CD4-positive, alpha-beta T cell treated with Interleukin-2 at 100 ng/mL for 4 hours (primary cell): Measurements from ENCODE around the gene CASK.
A peak's percentile ranks its signal among the peaks of the same experiment; 100 is the strongest.

Source experiments
- DNase-seq: peaks from one replicate; pipeline ENCODE4 v3.0.0-alpha.2; 2020; ENCODE audit warnings: low spot score

Gene CASK, protein sequence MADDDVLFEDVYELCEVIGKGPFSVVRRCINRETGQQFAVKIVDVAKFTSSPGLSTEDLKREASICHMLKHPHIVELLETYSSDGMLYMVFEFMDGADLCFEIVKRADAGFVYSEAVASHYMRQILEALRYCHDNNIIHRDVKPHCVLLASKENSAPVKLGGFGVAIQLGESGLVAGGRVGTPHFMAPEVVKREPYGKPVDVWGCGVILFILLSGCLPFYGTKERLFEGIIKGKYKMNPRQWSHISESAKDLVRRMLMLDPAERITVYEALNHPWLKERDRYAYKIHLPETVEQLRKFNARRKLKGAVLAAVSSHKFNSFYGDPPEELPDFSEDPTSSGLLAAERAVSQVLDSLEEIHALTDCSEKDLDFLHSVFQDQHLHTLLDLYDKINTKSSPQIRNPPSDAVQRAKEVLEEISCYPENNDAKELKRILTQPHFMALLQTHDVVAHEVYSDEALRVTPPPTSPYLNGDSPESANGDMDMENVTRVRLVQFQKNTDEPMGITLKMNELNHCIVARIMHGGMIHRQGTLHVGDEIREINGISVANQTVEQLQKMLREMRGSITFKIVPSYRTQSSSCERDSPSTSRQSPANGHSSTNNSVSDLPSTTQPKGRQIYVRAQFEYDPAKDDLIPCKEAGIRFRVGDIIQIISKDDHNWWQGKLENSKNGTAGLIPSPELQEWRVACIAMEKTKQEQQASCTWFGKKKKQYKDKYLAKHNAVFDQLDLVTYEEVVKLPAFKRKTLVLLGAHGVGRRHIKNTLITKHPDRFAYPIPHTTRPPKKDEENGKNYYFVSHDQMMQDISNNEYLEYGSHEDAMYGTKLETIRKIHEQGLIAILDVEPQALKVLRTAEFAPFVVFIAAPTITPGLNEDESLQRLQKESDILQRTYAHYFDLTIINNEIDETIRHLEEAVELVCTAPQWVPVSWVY

DNA sequence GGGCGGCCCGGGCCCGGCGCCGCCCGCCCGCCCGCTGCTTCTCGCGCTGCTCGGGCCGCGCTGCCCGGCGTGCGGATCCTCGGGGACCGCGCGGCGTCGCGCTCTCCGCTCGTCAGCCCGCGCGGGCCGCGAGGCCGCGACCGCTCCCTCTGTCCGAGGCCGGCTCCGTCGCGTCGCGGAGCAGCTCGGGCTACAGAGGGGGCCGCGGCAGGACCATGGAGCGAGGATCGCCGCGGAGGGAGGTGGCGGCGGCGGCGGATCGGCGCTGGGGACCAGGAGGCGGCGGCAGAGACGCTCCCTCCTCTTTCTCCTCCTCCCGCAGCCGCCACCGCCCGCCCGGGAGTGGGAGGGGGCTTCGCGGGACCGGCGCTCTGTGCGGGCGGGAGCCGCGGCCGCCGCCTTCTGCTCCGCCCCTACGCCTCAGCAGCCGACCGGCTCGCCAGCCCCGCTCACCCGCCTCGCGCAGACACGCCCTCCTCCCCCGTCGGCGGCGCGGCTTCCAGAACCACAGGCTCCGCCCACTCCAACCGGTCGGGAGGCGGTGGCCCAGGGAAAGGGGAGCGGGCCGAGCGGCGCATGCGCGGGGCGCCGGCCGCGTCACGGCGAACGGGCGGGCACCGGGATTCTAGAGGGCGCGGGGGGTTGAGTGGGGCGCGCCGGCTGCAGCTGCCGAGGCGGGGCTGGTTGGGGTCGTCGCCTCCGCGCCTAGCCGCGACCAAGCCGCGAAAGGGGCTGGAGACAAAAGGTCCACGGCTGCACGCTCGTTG lies at the start of gene CASK:
Gene CASK, minus strand, starts transcription at position 344 of the 767 bp plus-strand sequence. CDS start 566 bp downstream, outside the sequence.
- DNase-seq = peak; percentile 92

DNA sequence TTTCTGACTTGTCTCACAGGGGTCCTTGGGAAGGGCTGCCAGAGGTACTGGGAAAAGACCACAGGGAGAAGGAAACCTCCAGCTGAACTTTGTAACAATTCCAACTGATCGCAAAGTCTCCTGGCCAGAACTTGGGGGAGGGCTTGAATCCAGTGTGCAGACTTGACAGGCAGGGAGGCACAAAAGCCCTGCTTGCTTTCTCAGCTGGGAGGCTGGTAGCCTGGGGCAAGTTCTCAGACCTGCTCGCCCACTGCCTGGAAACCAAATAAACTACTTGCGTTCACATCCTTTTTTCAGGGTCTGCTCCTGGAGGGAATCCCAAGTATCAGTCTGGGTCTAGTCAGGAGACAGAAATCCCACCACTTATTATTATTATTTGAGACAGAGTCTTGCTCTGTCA lies 48.0 kb upstream of the CASK start:
- DNase-seq = no peak

DNA sequence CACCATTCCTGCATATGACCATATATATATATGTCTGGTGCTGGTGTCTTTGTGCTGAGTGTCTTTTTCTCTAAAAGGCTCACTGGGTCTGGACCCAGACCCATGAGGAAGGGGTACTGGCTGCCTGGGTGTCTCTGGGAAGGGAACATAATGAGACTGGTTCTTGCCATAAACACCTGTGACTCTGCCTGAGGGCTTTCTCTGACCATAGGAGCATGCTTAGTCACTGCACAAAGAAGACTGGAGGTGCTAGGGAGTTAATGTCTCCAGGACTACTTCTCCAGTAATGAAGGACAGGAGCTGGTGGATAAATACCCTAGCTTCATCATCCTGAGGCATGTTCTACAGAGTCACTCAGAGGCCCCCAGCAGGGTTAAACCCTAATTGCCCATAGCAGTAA lies 47.1 kb upstream of the CASK start:
- no peak for DNase-seq

DNA sequence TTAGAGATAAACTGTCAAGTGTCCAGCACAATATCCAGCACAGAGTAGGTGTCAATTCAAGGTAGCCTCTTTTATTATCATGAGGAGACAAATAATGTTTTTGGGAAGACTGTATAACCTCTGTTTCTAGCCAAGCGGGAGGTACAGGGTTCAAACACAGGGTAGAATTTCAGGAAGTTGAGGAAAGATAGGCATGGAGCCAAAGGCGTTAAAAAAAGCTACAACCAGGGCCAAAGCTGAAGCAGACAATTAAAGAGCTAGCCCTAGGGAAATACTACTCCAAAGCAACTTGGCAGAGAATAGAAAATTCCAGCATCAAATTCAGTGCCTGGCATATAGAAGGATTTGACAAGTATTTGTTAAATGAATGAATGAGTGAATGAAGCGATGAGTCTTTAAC lies 40.0 kb upstream of the CASK start:
- no peak for DNase-seq

DNA sequence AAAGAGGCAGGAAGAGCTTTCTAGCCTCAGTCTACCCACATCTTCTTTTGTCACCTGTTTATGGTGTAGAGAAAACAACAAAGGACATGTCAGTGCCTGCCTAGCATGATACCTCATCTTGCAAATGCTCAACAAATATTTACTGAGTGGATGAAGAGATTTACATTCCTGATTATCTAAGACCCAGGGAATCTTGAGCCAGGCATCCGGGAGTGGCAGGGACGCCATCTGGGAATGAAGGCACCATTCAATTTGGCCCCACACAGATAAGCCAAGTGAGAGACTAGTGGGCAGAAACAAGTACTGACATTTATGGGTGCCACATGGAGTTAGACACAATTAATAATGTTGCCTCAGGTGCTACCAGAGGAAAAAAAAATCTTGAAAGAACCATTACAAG lies 36.8 kb upstream of the CASK start:
- DNase-seq = no peak

DNA sequence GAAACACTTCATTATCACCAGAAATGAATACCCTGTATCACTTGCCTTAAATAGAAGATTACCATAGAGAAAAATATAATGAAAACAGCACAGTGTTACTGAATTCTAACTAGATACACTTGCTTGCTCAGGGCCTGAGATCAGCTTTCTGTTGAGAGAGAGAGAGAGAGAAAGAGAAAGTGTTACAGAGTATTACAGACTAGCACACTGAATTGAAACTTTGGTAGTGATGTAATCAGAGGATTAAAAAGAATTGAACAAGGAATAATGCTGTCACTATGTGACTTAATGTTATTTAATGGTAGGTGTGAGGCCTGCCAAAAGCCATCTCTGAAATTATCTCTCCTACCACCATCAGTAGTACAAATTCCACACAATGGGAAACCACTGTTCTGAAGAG lies 35.5 kb upstream of the CASK start:
- no peak for DNase-seq

DNA sequence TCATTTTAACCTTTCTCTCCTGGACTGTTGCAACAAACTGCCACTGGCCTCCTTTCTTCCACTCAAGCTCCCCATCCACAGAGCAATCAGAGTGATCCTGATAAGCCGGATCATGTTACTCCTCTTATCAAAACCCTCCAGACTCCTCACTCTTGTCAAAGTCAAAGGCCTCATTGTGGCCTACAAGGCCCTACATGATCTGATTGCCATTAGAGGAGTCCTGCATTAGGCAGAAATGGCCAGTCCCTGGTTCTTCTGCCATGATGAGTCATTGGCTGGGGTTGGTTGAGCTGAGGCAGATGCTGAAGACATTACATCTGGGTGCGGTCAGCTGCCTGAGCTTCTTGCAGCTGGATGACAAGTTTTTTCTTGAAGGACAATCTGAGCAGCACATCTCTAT lies 32.7 kb upstream of the CASK start:
- no peak for DNase-seq

DNA sequence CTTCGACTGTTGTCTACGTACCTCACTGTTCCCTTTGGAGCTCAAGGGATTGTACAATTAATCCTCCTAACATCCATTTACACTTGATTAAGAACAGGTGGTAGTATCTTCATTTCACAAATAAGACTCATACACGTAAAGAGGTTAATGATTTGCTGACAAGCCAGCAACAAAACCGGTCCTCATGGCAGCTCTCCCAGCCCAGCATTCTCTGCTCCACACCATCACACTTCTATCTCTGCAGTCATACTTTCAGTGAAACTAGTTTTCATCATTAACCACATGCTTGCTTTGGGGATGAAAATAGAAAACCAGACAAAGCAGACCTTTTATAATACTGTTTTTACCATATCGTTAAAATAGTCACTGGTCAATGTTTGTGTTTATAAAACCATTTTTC lies 28.7 kb upstream of the CASK start:
- DNase-seq = no peak

DNA sequence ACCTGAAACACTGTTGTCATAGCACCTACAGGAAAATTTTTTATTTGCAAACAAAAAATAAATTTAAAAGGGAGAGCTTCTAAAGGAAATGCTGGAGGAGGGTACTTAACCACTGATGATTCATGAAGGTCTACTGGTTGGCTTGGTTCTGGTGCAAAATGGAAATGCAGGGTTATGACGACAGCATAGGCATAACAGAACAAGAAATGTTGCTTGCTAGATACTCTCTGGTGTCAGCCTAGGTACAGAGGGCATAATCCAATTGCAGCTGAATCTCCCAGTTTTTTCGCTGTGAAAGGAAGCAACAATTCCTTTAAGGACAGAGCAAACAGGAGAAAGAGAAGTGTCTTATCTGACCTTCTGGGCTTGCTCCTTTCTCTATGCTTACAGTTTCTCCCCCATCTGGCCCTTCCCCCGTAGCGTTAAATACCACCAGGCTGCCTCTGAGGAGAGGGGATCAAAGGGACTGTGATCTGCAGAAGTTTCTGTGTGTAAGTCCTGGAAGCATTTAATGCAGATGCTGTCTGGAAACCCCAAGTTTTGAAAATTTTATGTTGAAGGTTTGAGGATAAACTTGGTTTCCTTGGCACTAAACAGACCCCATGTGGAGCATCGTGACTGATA lies 23.7 kb upstream of the CASK start:
- peak; percentile 4 for DNase-seq

DNA sequence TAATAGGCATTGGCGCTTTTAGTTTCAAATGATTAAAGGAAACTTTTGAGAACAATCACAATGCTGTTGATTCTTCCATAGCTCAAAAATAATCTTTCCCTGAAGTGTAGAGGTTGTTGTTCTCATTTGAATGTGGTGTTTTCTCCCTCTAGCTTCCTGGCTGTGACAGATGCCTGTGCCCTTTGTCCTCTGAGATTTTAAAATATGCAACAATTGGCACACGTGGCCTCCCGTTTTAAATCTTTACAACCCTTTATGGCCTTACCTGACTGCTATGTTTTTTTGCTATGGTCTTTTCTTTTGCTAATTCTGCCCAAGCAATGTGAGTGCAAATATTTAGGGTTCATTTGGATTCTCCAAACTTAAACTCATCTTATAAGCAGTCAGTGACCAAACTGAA lies 22.9 kb upstream of the CASK start:
- DNase-seq = no peak

DNA sequence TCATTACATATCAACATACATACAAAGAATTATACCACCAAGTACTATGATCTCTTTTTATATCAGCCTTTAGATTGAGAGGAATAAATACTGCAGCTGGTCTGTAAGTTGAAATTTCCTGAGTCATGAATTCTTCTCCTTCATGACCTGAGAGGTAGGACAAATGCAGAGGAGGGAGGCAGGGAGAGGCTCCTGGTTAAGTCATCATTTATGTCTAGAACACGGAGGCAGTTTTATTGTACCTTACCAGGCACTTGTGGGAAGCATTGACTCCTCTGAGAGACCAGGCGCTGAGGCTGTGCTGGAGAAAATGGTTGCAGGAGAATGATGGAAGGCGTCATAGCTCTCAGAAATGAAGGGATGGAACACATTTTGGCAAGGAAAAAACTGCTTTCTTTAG lies 12.5 kb upstream of the CASK start:
- no peak for DNase-seq

DNA sequence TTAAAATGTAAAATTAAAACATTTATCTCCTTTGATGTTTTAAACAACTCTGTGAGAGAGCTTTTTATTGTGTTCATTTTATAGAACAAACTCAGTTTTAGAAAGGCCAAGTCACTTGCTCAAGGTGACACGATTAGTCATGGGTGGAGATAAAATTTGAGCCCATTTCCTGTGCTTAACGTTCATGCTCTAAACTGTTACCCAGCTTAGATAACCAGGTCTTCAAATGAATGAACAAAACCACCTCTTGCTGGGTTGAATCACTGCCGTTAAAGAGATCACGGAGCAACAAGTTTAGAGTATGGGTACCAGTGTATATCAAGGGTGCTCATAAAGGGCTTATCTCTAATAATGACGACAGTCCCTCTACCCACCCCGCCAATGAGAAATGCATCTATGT lies 10.2 kb upstream of the CASK start:
- peak; percentile 55 for DNase-seq

DNA sequence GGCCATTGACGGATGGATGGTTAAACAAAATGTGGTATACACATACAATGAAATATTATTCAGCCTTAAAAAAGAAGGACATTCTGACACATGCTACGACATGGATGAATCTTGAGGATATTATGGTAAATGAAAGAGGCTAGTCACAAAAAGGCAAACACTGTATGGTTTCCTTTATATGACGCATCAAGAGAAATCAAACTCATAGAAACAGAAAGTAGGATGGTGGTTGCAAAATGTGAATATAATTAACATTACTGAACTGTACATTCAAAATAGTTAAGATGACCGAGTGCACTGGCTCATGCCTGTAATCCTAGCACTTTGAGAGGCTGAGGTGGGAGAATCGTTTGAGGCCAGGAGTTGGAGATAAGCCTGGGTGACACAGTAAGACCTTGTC lies 9.5 kb upstream of the CASK start:
- DNase-seq = no peak

DNA sequence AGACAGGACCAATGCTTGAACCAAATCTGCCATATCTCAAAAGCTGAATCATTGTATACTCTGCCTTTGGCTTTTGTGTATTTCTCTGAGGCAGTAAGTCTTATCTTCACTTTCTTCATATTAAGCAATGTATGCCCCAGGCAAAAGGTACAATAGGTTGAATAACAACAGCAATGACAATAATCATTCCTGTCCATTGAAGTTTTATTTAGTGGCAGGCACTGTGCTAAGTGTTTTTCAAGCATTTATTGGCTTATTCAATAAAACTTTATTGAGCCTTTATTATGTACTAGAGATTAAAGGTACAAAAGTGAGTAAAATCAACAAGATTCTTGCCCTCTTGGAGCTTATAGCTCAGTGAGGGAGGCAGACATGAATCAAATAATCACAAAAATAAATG lies 8.2 kb upstream of the CASK start:
- no peak for DNase-seq

DNA sequence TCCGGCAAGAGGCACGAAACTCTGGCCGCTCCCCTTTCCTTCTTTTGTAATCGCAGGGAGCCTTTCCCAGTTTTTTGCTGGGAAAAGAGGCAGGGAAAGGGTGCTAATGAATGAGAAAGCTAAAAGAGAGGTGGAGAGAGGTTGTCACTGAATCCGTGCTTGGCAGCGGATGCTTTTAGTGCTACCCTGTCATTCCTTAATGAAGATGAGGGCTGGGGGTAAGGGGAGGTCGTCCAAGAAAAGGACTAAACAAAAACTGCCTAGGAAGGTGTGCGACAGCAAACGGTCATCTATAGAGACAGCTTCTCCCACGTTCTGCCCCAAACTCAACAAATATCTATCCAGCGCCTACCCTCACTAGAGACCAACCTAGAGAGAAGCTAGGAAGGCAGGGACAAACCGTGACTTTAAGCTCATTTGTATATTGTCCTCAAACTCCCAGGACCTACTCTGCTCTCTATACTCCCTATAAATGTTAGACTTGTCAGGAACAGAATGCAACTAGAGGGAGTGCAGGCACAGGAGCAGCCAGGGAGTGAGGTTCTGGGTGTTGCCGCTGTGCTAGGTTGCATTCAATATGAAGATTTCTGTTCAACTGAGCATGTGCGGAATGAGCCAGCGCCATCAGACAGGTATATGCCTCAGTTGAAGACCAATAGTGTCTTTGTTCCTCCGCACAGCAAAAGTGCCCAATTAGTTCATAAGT lies 777 bp upstream of the CASK start:
- DNase-seq = peak; percentile 49

DNA sequence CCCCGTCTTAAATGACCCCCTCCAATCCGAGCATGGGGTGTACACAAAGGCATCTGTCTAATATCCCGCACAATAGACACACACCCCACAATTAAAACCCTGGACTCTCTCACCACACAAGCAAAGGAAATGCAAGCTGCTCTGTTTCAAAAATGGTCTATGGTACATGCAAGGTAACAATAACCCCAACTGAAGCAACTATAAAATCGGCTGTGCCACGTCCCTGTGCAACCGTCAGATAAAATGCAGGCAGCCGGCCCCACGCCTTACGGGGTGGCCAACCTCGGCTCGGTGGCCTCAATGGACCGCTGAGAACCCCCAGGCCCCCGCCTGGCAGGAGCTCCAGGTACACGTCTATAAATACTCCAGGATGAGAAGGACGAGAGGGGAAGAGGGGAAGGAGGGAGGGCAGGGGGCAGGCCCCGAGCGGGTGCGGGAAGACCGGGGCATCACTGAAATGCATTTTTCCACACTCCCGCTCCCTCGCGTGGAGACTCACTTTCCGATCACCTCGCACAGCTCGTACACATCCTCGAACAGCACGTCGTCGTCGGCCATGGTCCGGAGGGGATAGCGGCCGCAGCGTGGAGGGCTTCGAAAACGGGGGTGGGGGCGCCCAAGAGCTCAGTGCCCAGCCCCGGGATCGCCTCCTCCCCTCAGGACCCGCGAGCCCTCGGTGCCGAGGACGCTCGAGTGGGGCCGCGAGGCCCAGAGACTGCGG lies 763 bp downstream of the CASK start:
- DNase-seq = no peak

DNA sequence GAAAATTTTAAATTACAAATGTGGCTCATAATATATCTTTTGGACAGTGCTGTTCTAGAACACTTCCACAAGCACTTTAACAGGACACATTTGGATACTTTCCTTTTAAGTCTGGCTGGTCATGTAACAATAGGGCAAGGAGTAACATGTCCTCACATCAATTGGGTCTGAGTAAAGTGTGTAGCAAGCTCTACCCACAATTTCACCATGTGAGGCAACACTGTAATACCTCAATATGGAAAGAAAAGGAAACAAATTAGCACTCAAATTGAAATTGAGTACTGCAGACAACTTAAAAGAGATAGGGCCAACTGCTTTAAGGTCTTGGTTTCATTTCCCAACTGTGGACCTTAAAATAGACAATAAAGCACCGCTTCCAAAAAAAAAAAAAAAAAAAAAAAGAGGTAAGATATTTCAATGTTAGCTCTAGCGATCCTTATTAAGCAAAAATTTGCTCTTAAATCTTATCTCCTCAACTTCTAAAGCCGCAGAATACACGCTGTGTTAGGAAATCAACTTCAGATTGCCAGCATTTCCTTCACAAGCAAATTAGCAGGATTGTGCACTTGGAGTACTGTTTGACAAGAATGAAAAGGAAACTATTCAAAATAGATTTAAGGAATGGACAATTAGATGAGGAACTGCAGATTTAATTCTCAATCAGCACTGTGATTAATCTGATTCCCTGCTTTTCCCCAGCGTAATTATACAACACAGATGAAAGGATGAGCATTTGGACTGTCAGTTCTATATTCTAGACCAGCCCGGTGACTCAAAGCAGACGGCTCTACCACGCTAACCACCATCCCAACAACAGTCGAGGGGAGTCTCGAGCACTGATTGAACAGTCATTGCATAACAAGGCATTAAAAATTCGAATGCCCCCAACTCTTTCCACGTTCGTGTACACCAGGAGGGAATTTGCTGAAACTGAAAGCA lies 1.6 kb downstream of the CASK start:
- DNase-seq = peak; percentile 50

DNA sequence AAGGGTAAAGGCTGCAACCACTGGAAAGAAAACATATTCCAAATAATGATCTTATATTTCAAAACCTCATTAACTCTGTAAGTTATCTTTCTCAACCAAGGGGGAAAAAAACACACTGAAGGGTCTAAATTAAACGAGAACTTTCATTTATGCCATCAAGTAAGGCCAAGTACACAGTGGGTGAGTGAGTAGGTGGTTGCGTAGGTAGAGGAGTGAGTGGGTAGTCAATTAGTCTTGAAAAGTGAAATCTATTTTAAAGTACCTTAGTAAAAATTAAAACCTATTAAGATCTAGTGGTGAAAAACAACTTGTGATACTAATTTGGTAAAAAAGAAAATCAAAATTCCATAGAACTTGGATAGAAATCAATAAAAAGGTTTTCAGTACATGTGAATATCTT lies 3.5 kb downstream of the CASK start:
- no peak for DNase-seq

DNA sequence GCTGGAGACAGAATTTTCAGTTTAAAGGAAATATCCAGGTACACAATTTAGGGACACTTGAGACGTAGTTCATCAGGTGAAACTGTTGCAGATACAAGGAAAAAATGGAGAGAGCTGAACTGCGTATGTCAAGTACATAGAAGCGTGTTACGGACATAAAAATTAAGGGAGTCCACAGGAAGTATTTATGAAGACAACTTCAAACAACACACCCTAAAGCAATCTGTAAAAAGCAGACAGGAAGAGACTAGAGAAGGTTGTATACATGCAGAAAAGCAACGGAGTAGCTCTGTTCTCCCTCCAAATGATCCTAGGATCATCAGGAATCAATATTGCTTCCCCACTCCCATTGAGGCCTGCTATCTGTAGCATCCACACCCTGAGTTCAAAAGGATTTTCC lies 5.8 kb downstream of the CASK start:
- no peak for DNase-seq

DNA sequence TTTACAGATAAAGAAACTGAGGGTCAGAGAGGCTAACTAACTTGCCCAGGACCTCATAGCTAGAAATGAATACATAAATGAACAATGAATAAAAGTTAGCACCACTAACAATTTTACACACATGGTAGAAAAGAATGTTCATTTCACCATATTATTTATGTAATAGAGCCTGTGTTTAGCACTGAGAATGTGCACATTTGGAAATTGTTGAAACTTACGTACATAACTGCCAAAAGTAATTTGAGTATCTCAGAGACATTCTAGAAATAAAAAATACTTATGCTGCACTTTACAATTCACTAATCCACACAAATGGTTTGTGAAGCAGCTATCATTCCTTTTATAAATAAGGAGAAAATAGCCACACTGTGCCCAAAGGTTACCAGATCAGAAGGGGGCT lies 9.9 kb downstream of the CASK start:
- DNase-seq = no peak
